HG03196 (cell line): ENCODE measurements around the gene RAB40B.
A peak's percentile ranks its signal among the peaks of the same experiment; 100 is the strongest.
"Not testable (repeated sequence)": the region's sequence is repeated elsewhere in the genome, so short reads cannot be mapped to it uniquely, and the experiment has no call there.

Experiments used
- ATAC-seq: cut with Tn5 transposase; IDR thresholded peaks from one replicate; pipeline ENCODE4 v1.9.1; 2021; ENCODE audit not compliant: unreplicated experiment

Gene RAB40B

GRCh38 chr17:82654611-82655010, 43.9 kb downstream of the RAB40B start:
- not testable (repeated sequence) for ATAC-seq

- no peak for ATAC-seq
Observed at GRCh38 chr17:82653651-82654528, 44.6 kb downstream of the RAB40B start.

- no peak for ATAC-seq
Observed at GRCh38 chr17:82650723-82651122, 47.8 kb downstream of the RAB40B start.

- ATAC-seq: no peak
Observed at GRCh38 chr17:82649501-82650261, 48.8 kb downstream of the RAB40B start.

- ATAC-seq: no peak
Observed at GRCh38 chr17:82648742-82649331, 49.7 kb downstream of the RAB40B start.

GRCh38 chr17:82648165-82648668, 50.3 kb downstream of the RAB40B start, which contains the start of gene WDR45B:
WDR45B (minus strand) TSS chr17:82648444; CDS start chr17:82648340, 104 bp downstream.
- peak; percentile 87 for ATAC-seq

- peak; percentile 23 for ATAC-seq
Observed at GRCh38 chr17:82647593-82648164, 50.8 kb downstream of the RAB40B start.

GRCh38 chr17:82645516-82645915, 53.0 kb downstream of the RAB40B start:
- no peak for ATAC-seq

GRCh38 chr17:82644148-82644547, 54.4 kb downstream of the RAB40B start:
- no peak for ATAC-seq

GRCh38 chr17:82642022-82642421, 56.5 kb downstream of the RAB40B start:
- no peak for ATAC-seq

GRCh38 chr17:82640036-82640435, 58.5 kb downstream of the RAB40B start:
- no peak for ATAC-seq

- no peak for ATAC-seq
Observed at GRCh38 chr17:82639628-82640027, 58.9 kb downstream of the RAB40B start.

- no peak for ATAC-seq
Observed at GRCh38 chr17:82638183-82638773, 60.2 kb downstream of the RAB40B start.

- ATAC-seq: no peak
Observed at GRCh38 chr17:82636626-82637598, 61.6 kb downstream of the RAB40B start.

- ATAC-seq: no peak
Observed at GRCh38 chr17:82633343-82633742, 65.2 kb downstream of the RAB40B start.

- no peak for ATAC-seq
Observed at GRCh38 chr17:82632451-82632850, 66.0 kb downstream of the RAB40B start.

GRCh38 chr17:82631544-82631943, 67.0 kb downstream of the RAB40B start:
- no peak for ATAC-seq

GRCh38 chr17:82630212-82630611, 68.3 kb downstream of the RAB40B start:
- no peak for ATAC-seq

- no peak for ATAC-seq
Observed at GRCh38 chr17:82629748-82630147, 68.8 kb downstream of the RAB40B start.
